Body of pancreas (tissue), 4 donors: ENCODE data around the gene ANKRD34C. TPM values are rescaled to one million over a fixed set of nuclear protein-coding genes. Genes with fewer than 3 reads are reported as not detected.

Experiments
- ATAC-seq: fragments of 150-250 bp; one replicate; pipeline ENCODE4 v1.9.1; 2016
- DNase-seq, 4 donors: peaks; one replicate each; pipeline ENCODE4 v3.0.0-alpha.2; 2019
- H3K27ac ChIP-seq, 4 donors: fragments of 200-600 bp; sonication (generic); 1 replicate in 3 of 4; 2 replicates in 1 of 4; pipeline versions ENCODE4 v1.5.1 to v1.6.1; 2016 to 2019; ENCODE audit warnings: mild to moderate bottlenecking in 1 of 4, mixed read lengths in 1 of 4, moderate library complexity in 1 of 4
- H3K27me3 ChIP-seq, 2 donors: fragments of 200-600 bp; sonication (generic); one replicate each; pipeline ENCODE4 v1.6.0; 2016; ENCODE audit warnings: mild to moderate bottlenecking in 1 of 2
- H3K36me3 ChIP-seq, 2 donors: fragments of 200-600 bp; sonication (generic); replicated peaks in 1 of 2; 2 replicates each; pipeline ENCODE4 v1.5.1; 2016; ENCODE audit warnings: low read depth in 2 of 2; ENCODE audit not compliant: insufficient read depth in 1 of 2
- H3K4me1 ChIP-seq: fragments of 200-600 bp; sonication (generic); one replicate; pipeline ENCODE4 v1.6.0; 2016
- H3K4me3 ChIP-seq, 2 donors: fragments of 200-600 bp; sonication (generic); 1 replicate in 1 of 2; 2 replicates in 1 of 2; pipeline ENCODE4 v1.5.1; 2016 to 2019
- H3K9me3 ChIP-seq, 3 donors: fragments of 200-600 bp; sonication (generic); 1 replicate in 2 of 3; 2 replicates in 1 of 3; pipeline ENCODE4 v1.5.1; 2016
- POLR2A ChIP-seq, 3 donors: fragments of 450-650 bp; IDR thresholded peaks; one replicate each; pipeline ENCODE4 v1.6.1; 2016; ENCODE audit warnings: antibody characterized with exemption in 3 of 3, mild to moderate bottlenecking in 2 of 3
- WGBS, 2 donors: methylation state at CpG; one replicate each; pipeline ENCODE4 v1.1.5; 2017; 5-methylcytosine and 5-hydroxymethylcytosine counted together
- intact Hi-C: fragments of 100-400 bp; cut with DNase I; formaldehyde crosslinking; loops from one replicate; pipeline ENCODE4 v1.15.1; 2023
- total RNA-seq, 2 donors: library from RNA; depleted of rRNA; stranded (reverse); fragments of >200 nt; gene quantifications; one replicate each; pipeline ENCODE4 v1.1.0, GENCODE V29; 2016
- TF ChIP-seq, protein P1 (sequence below), 7 experiments: fragments of 450-650 bp in 4 of 7; fragments of 200-600 bp in 3 of 7; sonication (generic) in 3 of 7; IDR thresholded peaks; one replicate each; pipeline ENCODE4 v1.5.1; 2016 to 2019; ENCODE audit warnings: antibody characterized with exemption in 7 of 7

The ANKRD34C gene
- total RNA-seq, 2 donors from 2014 or later, result under 0.01 to 0.33 TPM

GRCh38 chr15:79294075-79294474, 11.6 kb downstream of the ANKRD34C start:
- intact Hi-C loops, result no loop called here
- no peaks in the 10 kb centered on the region for H3K4me1 ChIP-seq
- H3K9me3 ChIP-seq, result no peaks in the 10 kb centered on the region
- ATAC-seq (no peak), DNase-seq (no peak)
- TF ChIP-seq POLR2A (IDR thresholded peaks at IDR 0.05), result no peak
- no peaks in the 10 kb centered on the region for H3K27me3 ChIP-seq
- WGBS, 2 donors, result 60 to 72% methylated on average over 5 to 7 of the region's 7 CpGs
- H3K4me3 ChIP-seq, result no peak overlapping the region
- H3K27ac ChIP-seq, result no peak overlapping the region
- no peaks in the 10 kb centered on the region for H3K36me3 ChIP-seq

GRCh38 chr15:79296583-79296982, 14.1 kb downstream of the ANKRD34C start:
- no peaks in the 10 kb centered on the region for H3K4me1 ChIP-seq
- no peaks in the 10 kb centered on the region for H3K9me3 ChIP-seq
- WGBS, 2 donors, result 20 to 42% methylated on average over 4 of the region's 4 CpGs
- TF ChIP-seq, protein P1, sequence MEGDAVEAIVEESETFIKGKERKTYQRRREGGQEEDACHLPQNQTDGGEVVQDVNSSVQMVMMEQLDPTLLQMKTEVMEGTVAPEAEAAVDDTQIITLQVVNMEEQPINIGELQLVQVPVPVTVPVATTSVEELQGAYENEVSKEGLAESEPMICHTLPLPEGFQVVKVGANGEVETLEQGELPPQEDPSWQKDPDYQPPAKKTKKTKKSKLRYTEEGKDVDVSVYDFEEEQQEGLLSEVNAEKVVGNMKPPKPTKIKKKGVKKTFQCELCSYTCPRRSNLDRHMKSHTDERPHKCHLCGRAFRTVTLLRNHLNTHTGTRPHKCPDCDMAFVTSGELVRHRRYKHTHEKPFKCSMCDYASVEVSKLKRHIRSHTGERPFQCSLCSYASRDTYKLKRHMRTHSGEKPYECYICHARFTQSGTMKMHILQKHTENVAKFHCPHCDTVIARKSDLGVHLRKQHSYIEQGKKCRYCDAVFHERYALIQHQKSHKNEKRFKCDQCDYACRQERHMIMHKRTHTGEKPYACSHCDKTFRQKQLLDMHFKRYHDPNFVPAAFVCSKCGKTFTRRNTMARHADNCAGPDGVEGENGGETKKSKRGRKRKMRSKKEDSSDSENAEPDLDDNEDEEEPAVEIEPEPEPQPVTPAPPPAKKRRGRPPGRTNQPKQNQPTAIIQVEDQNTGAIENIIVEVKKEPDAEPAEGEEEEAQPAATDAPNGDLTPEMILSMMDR (IDR thresholded peaks at IDR 0.05), result peak in 1 of 7 experiments; percentile 11
- TF ChIP-seq POLR2A (IDR thresholded peaks at IDR 0.05), result no peak
- ATAC-seq (no peak), DNase-seq (no peak)
- H3K27me3 ChIP-seq, result no peaks in the 10 kb centered on the region
- intact Hi-C loops, result no loop called here
- H3K27ac ChIP-seq, result no peak overlapping the region
- no peak overlapping the region for H3K4me3 ChIP-seq
- H3K36me3 ChIP-seq, result no peaks in the 10 kb centered on the region

DNA sequence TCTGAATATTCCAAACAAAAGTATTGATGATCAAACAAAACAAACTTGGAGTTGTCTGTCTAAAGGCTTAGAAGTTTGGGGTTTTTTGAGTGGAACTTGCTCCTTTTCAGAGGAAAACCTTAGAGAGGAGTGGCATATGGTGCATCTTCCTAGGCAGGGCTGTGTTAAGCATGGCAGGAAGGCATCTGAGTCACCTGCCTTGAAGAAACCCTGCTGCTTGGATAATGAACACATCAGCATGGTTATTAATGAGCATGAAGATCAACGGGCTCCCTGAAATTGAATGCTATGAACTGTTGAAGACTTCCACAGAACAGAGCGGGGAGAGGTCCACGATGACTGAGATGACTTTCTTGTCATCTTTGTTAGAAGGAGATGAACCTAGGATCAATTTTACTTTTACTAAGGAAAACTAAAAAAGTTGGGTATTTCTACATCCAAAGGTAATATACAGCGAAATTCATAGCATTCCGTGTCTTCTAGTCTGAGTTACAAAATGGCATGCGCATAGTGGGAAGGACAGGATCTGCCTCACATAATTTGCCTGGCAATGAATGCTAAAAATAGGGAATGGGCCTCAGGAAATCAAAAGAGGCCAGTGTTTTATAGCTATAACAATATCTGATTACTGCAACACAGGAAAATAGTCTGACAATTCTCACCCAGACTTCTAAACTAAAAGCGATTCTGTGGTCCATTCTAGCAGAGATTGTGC, 16.8 kb downstream of the ANKRD34C start:
- no peaks in the 10 kb centered on the region for H3K9me3 ChIP-seq
- TF ChIP-seq POLR2A (IDR thresholded peaks at IDR 0.05), result no peak
- TF ChIP-seq, protein P1 (IDR thresholded peaks at IDR 0.05), result no peak
- 73 to 80% methylated on average over 7 of the region's 7 CpGs for WGBS, 2 donors
- intact Hi-C loops, result no loop called here
- ATAC-seq (no peak), DNase-seq (no peak)
- no peak overlapping the region for H3K27ac ChIP-seq
- H3K36me3 ChIP-seq, result no peaks in the 10 kb centered on the region
- H3K4me1 ChIP-seq, result no peaks in the 10 kb centered on the region
- H3K4me3 ChIP-seq, result no peak overlapping the region
- H3K27me3 ChIP-seq, result no peaks in the 10 kb centered on the region

DNA sequence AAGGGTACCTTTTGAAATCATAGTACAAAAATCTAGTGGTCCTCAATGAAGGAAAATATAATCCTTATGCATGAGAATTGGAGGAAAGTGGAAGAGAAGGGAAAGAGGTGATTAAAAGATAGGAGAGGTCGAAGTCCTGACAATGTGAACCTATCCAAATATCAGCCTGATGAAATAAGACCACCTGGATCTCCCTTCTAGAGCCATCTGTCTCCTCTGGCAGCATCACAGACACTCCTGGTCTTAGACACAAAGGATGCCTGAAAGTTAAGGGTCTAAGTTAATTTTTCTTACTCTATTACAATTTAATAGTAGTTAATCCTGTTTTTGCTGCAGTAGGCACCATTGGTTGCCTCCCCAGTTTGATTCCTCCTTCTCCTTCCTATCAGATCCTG, 17.3 kb downstream of the ANKRD34C start:
- Histone ChIP-seq H3K4me1 (no peaks in the 10 kb centered on the region), H3K27ac (no peak overlapping the region), H3K27me3 (no peaks in the 10 kb centered on the region), H3K36me3 (no peaks in the 10 kb centered on the region), H3K9me3 (no peaks in the 10 kb centered on the region), H3K4me3 (no peak overlapping the region)
- no peak for TF ChIP-seq POLR2A (IDR thresholded peaks at IDR 0.05)
- TF ChIP-seq, protein P1 (IDR thresholded peaks at IDR 0.05), result no peak
- DNase-seq (no peak), ATAC-seq (no peak)
- 55 to 59% methylated on average over 1 of the region's 1 CpG for WGBS, 2 donors
- intact Hi-C loops, result no loop called here

- peaks cover 9% of the 10 kb centered on the region for H3K4me1 ChIP-seq
- no peak for TF ChIP-seq POLR2A (IDR thresholded peaks at IDR 0.05)
- TF ChIP-seq, protein P1 (IDR thresholded peaks at IDR 0.05), result no peak
- no peak overlapping the region for H3K27ac ChIP-seq
- intact Hi-C loops, result no loop called here
- H3K9me3 ChIP-seq, result no peaks in the 10 kb centered on the region
- H3K4me3 ChIP-seq, result no peak overlapping the region
- no peaks in the 10 kb centered on the region for H3K36me3 ChIP-seq
- DNase-seq (no peak), ATAC-seq (no peak)
- no peaks in the 10 kb centered on the region for H3K27me3 ChIP-seq
- 30 to 39% methylated on average over 4 of the region's 4 CpGs for WGBS, 2 donors
Measured at GRCh38 chr15:79307251-79307650, 24.7 kb downstream of the ANKRD34C start.
